Small intestine (tissue), 7 donors: Measurements from ENCODE around the gene MROH7. TPM values are rescaled to one million over a fixed set of nuclear protein-coding genes. Genes with fewer than 3 reads are reported as not detected.

Experiments used
- DNase-seq, 2 donors: peaks; one replicate each; pipeline versions ENCODE4 v3.0.0 to v3.0.0-alpha.2; 2013
- FAIRE-seq: peaks from 2 replicates; lab custom pipeline; 2012; peaks lifted over from hg19 to GRCh38; lab: Jason Lieb, UNC
- H3K27ac ChIP-seq, 3 donors: one replicate each; pipeline ENCODE4 v1.5.1; 2013; ENCODE audit warnings: low read length in 2 of 3, mild to moderate bottlenecking in 2 of 3, control low read depth in 1 of 3, inconsistent platforms in 1 of 3, low read depth in 1 of 3, moderate library complexity in 1 of 3
- H3K27me3 ChIP-seq, 3 donors: one replicate each; pipeline ENCODE4 v1.6.1; 2013; ENCODE audit warnings: low read length in 3 of 3, inconsistent platforms in 1 of 3; ENCODE audit not compliant: control insufficient read depth in 3 of 3, insufficient read depth in 3 of 3
- H3K36me3 ChIP-seq, 3 donors: one replicate each; pipeline ENCODE4 v1.6.1; 2013; ENCODE audit warnings: low read length in 3 of 3, inconsistent platforms in 1 of 3, low read depth in 1 of 3, mild to moderate bottlenecking in 1 of 3, moderate library complexity in 1 of 3; ENCODE audit not compliant: control insufficient read depth in 3 of 3, insufficient read depth in 2 of 3
- H3K4me1 ChIP-seq, 3 donors: one replicate each; pipeline ENCODE4 v1.6.1; 2013; ENCODE audit warnings: low read length in 2 of 3, inconsistent platforms in 1 of 3, low read depth in 1 of 3, mild to moderate bottlenecking in 1 of 3, moderate library complexity in 1 of 3; ENCODE audit not compliant: control insufficient read depth in 3 of 3, insufficient read depth in 2 of 3
- H3K4me3 ChIP-seq, 3 donors: one replicate each; pipeline ENCODE4 v1.5.1; 2013; ENCODE audit warnings: low read length in 3 of 3, control low read depth in 1 of 3, inconsistent platforms in 1 of 3, low read depth in 1 of 3, mild to moderate bottlenecking in 1 of 3, moderate library complexity in 1 of 3
- H3K9me3 ChIP-seq, 2 donors: one replicate each; pipeline ENCODE4 v1.6.1; 2013; ENCODE audit warnings: low read depth in 1 of 2, low read length in 1 of 2; ENCODE audit not compliant: control insufficient read depth in 2 of 2, insufficient read depth in 1 of 2
- WGBS, 3 donors: extraction: QIAGEN DNeasy Blood & Tissue Kit; methylation state at CpG; one replicate each; pipeline ENCODE4 v1.1.7; 2013; 5-methylcytosine and 5-hydroxymethylcytosine counted together
- polyA plus RNA-seq, 4 donors: library from polyadenylated mRNA; stranded (reverse) in 3 of 4; unstranded in 1 of 4; fragments of 200-250 nt in 3 of 4; fragments of 120-200 nt in 1 of 4; gene quantifications; one replicate each; pipeline versions ENCODE4 v1.2.1 to v1.2.3, GENCODE V29; 2013
- donor health status: healthy with polysubstance abuse.
- donor health status: control.
- donor health status: control.
- donor health status: Bipolar disorder and iron deficiency.
- donor health status: healthy.

The MROH7 gene
- polyA plus RNA-seq, 4 donors: 1.3 to 27.5 (median 6.6) TPM

DNA sequence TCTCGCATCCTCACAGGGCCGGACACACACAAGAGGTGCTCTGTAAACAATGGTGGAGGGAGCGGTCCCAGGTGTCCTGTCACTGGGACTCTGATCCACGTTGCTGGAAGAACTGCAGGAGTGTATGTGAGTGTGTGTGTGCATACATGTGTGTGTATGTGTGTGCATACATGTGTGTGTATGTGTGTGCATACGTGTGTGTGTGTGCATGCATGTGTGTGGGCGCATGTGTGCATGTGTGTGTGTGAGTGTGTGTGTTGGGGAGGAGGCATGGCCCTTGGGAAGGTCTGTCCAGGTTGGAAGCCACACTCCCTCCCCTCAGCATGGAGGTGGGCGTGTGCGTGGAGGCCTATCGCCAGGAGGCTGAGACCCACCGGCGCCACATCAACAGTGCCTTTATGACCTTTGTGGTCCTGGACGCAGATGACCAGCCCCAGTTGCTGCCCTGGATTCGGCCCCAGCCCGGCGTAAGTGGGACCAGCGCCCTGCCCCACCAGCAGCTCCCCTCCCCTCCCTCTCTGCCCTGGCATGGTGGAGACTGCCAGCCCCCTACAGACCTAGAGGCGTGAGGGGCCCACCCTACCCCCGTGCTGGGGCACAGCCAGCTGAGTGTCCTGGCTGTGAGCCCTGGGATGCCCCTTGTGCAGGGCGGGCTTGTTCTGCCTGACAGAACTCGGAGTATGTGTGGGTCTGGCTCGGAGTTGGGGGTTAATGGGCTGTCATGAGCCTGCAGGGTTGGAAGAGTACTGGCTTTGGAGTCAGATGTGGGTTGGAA lies 40.5 kb upstream of the MROH7 start:
- no peak overlapping the region for H3K27ac ChIP-seq
- no peak for FAIRE-seq
- peaks cover 0 to 88% (median 10%) of the 10 kb centered on the region in 3 donors for H3K36me3 ChIP-seq
- no peaks in the 10 kb centered on the region for H3K27me3 ChIP-seq
- no peak overlapping the region for H3K4me3 ChIP-seq
- no peak for DNase-seq
- no peaks in the 10 kb centered on the region for H3K4me1 ChIP-seq
- no peaks in the 10 kb centered on the region for H3K9me3 ChIP-seq
- WGBS, 3 donors: 84 to 86% (median 85%) methylated on average over 16 to 21 of the region's 21 CpGs

DNA sequence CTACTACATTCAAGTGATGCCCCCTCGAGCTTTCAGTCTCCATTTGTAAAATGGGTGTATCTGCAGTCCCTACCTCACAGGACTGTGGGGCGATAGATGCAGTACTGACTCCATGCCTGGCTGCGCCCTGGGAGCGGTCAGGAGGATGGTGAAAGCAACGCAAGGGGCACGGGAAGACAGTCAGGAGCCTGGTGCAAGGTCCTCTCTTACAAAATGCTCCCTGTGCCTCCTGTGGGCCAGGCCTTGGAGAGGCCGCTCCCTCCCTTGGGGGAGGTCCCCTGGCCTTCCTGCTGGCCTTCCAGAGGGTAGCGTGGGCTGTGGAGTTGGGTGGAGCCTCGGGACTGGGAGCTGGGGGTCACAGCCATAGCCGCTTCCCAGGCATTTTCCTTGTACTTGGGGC lies 39.9 kb upstream of the MROH7 start:
- H3K4me1 ChIP-seq: no peaks in the 10 kb centered on the region
- H3K27me3 ChIP-seq: no peaks in the 10 kb centered on the region
- H3K36me3 ChIP-seq: peaks cover 0 to 86% (median 10%) of the 10 kb centered on the region in 3 donors
- no peak overlapping the region for H3K27ac ChIP-seq
- no peaks in the 10 kb centered on the region for H3K9me3 ChIP-seq
- WGBS, 3 donors: 84 to 91% (median 84%) methylated on average over 10 of the region's 10 CpGs
- FAIRE-seq (no peak), DNase-seq (no peak)
- H3K4me3 ChIP-seq: no peak overlapping the region

DNA sequence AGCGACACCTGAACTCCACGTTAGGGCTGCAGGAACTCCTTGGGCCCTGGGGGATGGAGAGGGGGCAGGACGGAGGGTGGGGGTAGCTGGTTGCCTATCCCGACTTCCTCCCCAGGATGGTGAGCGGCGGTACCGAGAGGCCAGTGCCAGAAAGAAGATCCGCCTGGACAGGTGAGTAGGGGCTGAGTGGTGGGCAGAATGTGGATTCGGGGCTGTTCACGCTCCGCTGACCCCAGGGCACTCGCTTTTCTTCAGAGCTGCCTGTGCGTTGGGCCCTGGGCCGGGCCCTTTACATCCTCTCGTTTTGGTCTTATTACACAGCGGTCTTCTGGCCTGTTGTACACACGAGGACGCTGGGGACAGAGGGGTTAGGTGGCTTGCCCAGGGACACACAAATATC lies 39.0 kb upstream of the MROH7 start:
- no peaks in the 10 kb centered on the region for H3K27me3 ChIP-seq
- no peak for DNase-seq
- peaks cover 0 to 86% (median 14%) of the 10 kb centered on the region in 3 donors for H3K36me3 ChIP-seq
- H3K4me3 ChIP-seq: no peak overlapping the region
- WGBS, 3 donors: 91 to 96% (median 94%) methylated on average over 18 of the region's 18 CpGs
- no peak overlapping the region for H3K27ac ChIP-seq
- H3K9me3 ChIP-seq: no peaks in the 10 kb centered on the region
- H3K4me1 ChIP-seq: no peaks in the 10 kb centered on the region
- FAIRE-seq: no peak

DNA sequence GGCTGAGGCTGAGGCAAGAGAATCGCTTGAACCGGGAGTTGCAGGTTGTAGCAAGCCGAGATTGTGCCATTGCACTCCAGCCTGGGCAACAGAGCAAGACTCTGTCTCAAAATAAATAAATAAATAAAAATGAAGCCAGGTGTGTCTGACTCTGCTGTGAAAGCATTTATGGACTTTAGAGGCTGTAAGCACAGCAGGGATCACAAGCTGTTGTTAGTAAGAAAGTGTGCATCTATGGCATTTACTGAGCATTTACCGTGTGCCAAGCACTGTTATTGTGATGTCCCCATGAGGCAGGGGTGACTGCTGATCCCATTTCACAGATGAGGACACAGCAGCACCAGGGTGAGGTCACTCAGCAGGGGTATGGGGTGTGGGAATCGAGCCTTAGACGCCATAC lies 38.3 kb upstream of the MROH7 start:
- 75 to 93% (median 92%) methylated on average over 6 of the region's 6 CpGs for WGBS, 3 donors
- FAIRE-seq (no peak), DNase-seq (no peak)
- Histone ChIP-seq H3K27me3 (no peaks in the 10 kb centered on the region), H3K36me3 (peaks cover 0 to 86% (median 17%) of the 10 kb centered on the region in 3 donors), H3K9me3 (no peaks in the 10 kb centered on the region), H3K4me3 (no peak overlapping the region), H3K4me1 (no peaks in the 10 kb centered on the region), H3K27ac (no peak overlapping the region)

DNA sequence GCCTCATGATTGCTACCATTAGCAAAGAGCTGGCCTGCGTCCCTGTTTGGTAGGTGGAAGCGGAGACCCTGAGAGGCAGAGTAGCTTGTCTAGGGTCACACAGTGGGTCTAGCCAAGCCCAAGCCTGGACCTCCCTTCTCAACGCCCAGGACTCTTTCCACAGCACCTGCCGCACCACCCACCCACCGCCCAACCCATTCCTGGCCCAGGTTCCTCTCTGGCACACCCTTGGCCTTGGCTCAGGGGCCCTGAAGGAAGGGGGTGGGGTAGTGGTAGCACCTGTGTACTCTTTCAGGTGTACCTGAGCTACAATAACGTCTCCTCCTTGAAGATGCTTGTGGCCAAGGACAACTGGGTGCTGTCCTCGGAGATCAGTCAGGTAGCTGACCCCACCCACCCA lies 37.5 kb upstream of the MROH7 start:
- no peak for FAIRE-seq
- H3K36me3 ChIP-seq: peaks cover 0 to 91% (median 17%) of the 10 kb centered on the region in 3 donors
- no peak overlapping the region for H3K4me3 ChIP-seq
- no peaks in the 10 kb centered on the region for H3K9me3 ChIP-seq
- H3K4me1 ChIP-seq: no peaks in the 10 kb centered on the region
- peak overlapping the region in 1 of 3 donors; percentile 8 for H3K27ac ChIP-seq
- no peaks in the 10 kb centered on the region for H3K27me3 ChIP-seq
- peak in 1 of 2 donors; percentile 69 for DNase-seq
- WGBS, 3 donors: 17 to 59% (median 29%) methylated on average over 7 of the region's 7 CpGs

DNA sequence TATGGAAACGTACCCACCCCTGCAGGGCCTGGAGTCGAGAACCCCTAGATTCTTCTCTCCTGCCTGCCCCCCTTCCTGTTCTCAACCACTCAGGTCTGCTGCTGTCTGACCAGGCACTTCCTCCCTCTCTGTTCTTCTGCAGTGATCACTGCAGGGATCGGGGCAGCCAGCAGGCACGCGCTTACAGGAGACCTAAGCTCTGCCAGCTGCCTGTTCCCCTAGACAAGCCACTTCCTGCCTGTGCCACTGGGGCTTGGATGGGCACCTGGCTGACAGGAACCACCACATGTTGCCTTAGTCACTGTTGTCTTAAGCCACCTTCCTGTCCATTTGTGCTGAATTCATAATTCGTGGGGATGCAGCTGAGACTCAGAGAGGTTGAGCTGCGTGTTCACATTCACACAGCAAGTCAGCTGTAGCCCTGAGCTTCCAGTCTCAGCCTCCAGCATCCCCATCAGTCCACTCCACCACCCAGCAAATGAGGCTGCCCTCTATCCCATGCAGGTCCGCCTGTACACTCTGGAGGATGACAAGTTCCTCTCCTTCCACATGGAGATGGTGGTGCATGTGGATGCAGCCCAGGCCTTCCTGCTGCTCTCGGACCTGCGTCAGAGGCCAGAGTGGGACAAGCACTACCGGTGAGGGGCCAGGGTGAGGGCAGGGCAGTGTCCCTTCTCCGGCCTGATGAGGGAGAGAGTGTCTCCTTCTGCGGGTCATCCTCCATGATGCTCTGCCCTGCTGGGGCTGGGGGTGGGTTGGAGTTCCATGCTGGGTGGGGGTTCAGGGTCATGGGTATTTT lies 36.8 kb upstream of the MROH7 start:
- FAIRE-seq (no peak), DNase-seq (no peak)
- no peaks in the 10 kb centered on the region for H3K9me3 ChIP-seq
- WGBS, 3 donors: 61 to 78% (median 62%) methylated on average over 13 of the region's 13 CpGs
- H3K27me3 ChIP-seq: no peaks in the 10 kb centered on the region
- H3K4me3 ChIP-seq: no peak overlapping the region
- no peak overlapping the region for H3K27ac ChIP-seq
- H3K36me3 ChIP-seq: peaks cover 0 to 92% (median 15%) of the 10 kb centered on the region in 3 donors
- H3K4me1 ChIP-seq: no peaks in the 10 kb centered on the region

DNA sequence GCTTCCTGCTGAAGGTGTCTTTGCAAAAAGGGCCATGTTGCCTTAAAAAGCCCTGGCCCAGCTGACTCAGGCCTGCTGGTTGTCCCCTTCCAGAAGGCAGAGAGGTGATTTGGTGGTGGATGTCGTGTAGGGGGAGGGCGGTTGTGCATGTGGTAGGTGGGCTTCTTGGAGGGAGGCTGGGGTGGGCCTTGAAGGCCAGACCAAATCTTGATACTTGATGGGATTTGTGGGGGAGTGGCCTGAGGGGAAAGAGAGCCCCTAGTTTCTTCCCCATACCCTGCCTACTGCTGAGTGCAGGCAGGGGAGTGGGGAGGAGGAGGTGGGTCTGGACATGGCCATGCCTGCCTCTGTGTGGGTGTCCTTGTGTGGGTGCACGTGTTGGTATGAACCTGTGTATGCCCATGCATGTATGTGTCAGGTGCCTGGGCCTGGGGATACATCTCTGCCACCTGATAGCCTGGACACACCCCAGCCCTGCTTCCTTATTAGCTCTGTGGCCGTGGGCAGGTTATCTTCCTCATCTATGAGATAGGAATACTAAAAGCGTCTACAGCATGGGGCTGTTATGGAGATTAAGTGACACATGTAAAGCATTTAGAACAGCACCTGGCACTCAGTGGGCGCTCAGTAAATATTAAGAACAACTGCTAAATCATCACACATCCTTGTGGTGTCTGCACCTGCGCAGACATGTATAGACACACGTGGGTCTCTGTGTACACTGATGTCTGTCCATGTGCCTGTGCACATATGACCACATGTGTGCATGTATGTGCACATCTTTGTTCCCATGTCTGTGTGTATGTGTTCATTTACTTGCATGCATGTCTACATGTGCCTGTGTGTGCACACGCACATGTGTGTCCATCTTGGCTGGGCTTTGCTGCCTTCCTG lies 35.2 kb upstream of the MROH7 start:
- Histone ChIP-seq H3K27ac (no peak overlapping the region), H3K9me3 (no peaks in the 10 kb centered on the region), H3K4me3 (no peak overlapping the region), H3K36me3 (peaks cover 0 to 90% (median 7%) of the 10 kb centered on the region in 3 donors), H3K27me3 (no peaks in the 10 kb centered on the region), H3K4me1 (no peaks in the 10 kb centered on the region)
- FAIRE-seq: no peak
- peak in 1 of 2 donors; percentile 61 for DNase-seq
- 50 to 70% (median 59%) methylated on average over 9 of the region's 9 CpGs for WGBS, 3 donors

DNA sequence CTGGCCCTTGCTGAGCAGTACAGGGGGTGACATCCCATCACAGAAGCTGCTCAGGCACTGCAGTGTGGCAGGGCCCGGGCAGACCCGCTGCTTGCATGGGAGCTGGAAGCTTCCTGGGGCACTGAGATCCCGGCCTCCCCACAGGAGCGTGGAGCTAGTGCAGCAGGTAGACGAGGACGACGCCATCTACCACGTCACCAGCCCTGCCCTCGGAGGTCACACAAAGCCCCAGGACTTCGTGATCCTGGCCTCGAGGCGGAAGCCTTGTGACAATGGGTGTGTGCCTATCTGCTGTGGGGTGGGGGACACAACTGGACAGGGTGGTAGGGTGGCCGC lies 34.6 kb upstream of the MROH7 start:
- FAIRE-seq (no peak), DNase-seq (no peak)
- H3K4me1 ChIP-seq: no peaks in the 10 kb centered on the region
- H3K4me3 ChIP-seq: no peak overlapping the region
- H3K27ac ChIP-seq: no peak overlapping the region
- H3K9me3 ChIP-seq: no peaks in the 10 kb centered on the region
- WGBS, 3 donors: 89 to 94% (median 93%) methylated on average over 12 to 13 of the region's 13 CpGs
- no peaks in the 10 kb centered on the region for H3K27me3 ChIP-seq
- peaks cover 0 to 89% (median 7%) of the 10 kb centered on the region in 3 donors for H3K36me3 ChIP-seq
